HepG2 (cell line): ENCODE data around the gene KCNK6. TPM values are rescaled to one million over a fixed set of nuclear protein-coding genes. Genes with fewer than 3 reads are reported as not detected.

Source experiments
- ATAC-seq: fragments of 200-7000 bp; cut with Tn5 transposase; 3 replicates; pipeline ENCODE4 v1.9.1; 2020; ENCODE audit warnings: mild to moderate bottlenecking, moderate library complexity
- BruUV-seq: library from RNA; stranded (reverse); fragments of 400-500 nt; replicated peaks from 2 replicates; lab custom pipeline; 2021; lab: Mats Ljungman, UMichigan
- CTCF ChIA-PET: fragments of 300-600 bp; formaldehyde crosslinking; extraction: SDS; loops from one replicate; lab custom pipeline; 2021; ENCODE audit warnings: low total read pairs, inconsistent platforms, low intra/inter-chr PET ratio; lab: Yijun Ruan, JAX
- POLR2A ChIA-PET: fragments of 350-600 bp; sonication (Branson Sonifier 250); formaldehyde crosslinking; loops from one replicate; lab custom pipeline; 2020; ENCODE audit warnings: antibody characterized with exemption, inconsistent platforms; lab: Yijun Ruan, JAX
- DNase-seq: peaks from one replicate; pipeline ENCODE4 v3.0.0-alpha.2; 2015; ENCODE audit warnings: low spot score
- FAIRE-seq: peaks from 3 replicates; lab custom pipeline; 2011; peaks lifted over from hg19 to GRCh38; lab: Jason Lieb, UNC
- H2AFZ ChIP-seq: one replicate; pipeline ENCODE4 v1.6.1; 2011; ENCODE audit warnings: low read length, inconsistent platforms
- H3K27ac ChIP-seq: fragments of 300-600 bp; 3 replicates; pipeline ENCODE4 v1.8.0; 2011; ENCODE audit warnings: mixed run types, mild to moderate bottlenecking, mixed read lengths, low read length, inconsistent platforms; ENCODE audit not compliant: insufficient read depth; ENCODE audit errors: extremely low read length
- H3K27me3 ChIP-seq, 2 experiments: fragments of 200-600 bp in 1 of 2; 2 replicates in 1 of 2; 3 replicates in 1 of 2; pipeline versions ENCODE4 v1.6.0 to v1.8.0; 2011; ENCODE audit warnings: low read length in 2 of 2, mild to moderate bottlenecking in 2 of 2, moderate library complexity in 2 of 2, inconsistent platforms in 1 of 2; ENCODE audit not compliant: insufficient read depth in 2 of 2, control insufficient read depth in 1 of 2
- H3K36me3 ChIP-seq, 2 experiments: fragments of 200-600 bp in 1 of 2; replicated peaks in 1 of 2; 2 replicates in 1 of 2; 3 replicates in 1 of 2; pipeline versions ENCODE4 v1.5.1 to v1.8.0; 2011; ENCODE audit warnings: low read length in 2 of 2, inconsistent platforms in 1 of 2; ENCODE audit not compliant: insufficient read depth in 2 of 2, control insufficient read depth in 1 of 2
- H3K4me1 ChIP-seq: 2 replicates; pipeline ENCODE4 v1.5.1; 2012; ENCODE audit warnings: low read length, inconsistent platforms; ENCODE audit not compliant: insufficient read depth
- H3K4me2 ChIP-seq: 2 replicates; pipeline ENCODE4 v1.6.0; 2011; ENCODE audit warnings: low read depth, low read length, inconsistent platforms
- H3K4me3 ChIP-seq, 3 experiments: fragments of 200-600 bp in 1 of 3; sonication (generic), shearing (Covaris generic) in 1 of 3; replicated peaks in 1 of 3; 2 replicates each; pipeline ENCODE4 v1.5.1; 2011 to 2016; ENCODE audit warnings: low read length in 3 of 3, inconsistent platforms in 2 of 3, low read depth in 2 of 3, mild to moderate bottlenecking in 2 of 3, control low read depth in 1 of 3, mixed read lengths in 1 of 3; ENCODE audit not compliant: insufficient read depth in 1 of 3
- H3K79me2 ChIP-seq: one replicate; pipeline ENCODE4 v1.6.1; 2011; ENCODE audit warnings: low read length, inconsistent platforms; ENCODE audit not compliant: insufficient read depth
- H3K9ac ChIP-seq: 2 replicates; pipeline ENCODE4 v1.6.0; 2011; ENCODE audit warnings: mild to moderate bottlenecking, low read depth, low read length, inconsistent platforms; ENCODE audit not compliant: insufficient read depth
- H3K9me3 ChIP-seq: 2 replicates; pipeline ENCODE4 v1.5.1; 2012; ENCODE audit warnings: mild to moderate bottlenecking, low read length
- H4K20me1 ChIP-seq: 2 replicates; pipeline ENCODE4 v1.6.0; 2011; ENCODE audit warnings: inconsistent platforms, mild to moderate bottlenecking, low read length, moderate library complexity; ENCODE audit not compliant: insufficient read depth
- BORCS8-MEF2B ChIP-seq: sonication (generic); formaldehyde crosslinking; IDR thresholded peaks from 2 replicates; pipeline ENCODE4 v1.8.0; 2022; ENCODE audit warnings: mild to moderate bottlenecking, missing genetic modification reagents
- GABPB1 ChIP-seq: IDR thresholded peaks from 2 replicates; pipeline ENCODE4 v1.6.1; 2016; ENCODE audit warnings: mild to moderate bottlenecking, missing genetic modification reagents, moderate library complexity, missing compliant biosample characterization
- GATA4 ChIP-seq: sonication (generic); IDR thresholded peaks from 2 replicates; pipeline ENCODE4 v1.6.1; 2016; ENCODE audit warnings: antibody characterized with exemption, low read depth, borderline replicate concordance
- KAT7 ChIP-seq: IDR thresholded peaks from 2 replicates; pipeline ENCODE4 v1.6.1; 2018; ENCODE audit warnings: borderline replicate concordance, missing compliant biosample characterization
- LBX2 ChIP-seq: sonication (generic); formaldehyde crosslinking; IDR thresholded peaks from 2 replicates; pipeline ENCODE4 v1.5.0; 2020; ENCODE audit warnings: missing genetic modification reagents, mild to moderate bottlenecking, borderline replicate concordance
- MBNL3 ChIP-seq: fragments of 250-450 bp; sonication (Bioruptor Pico); conservative IDR thresholded peaks from 2 replicates; pipeline ENCODE4 v1.8.0; 2022; ENCODE audit warnings: mild to moderate bottlenecking, inconsistent platforms
- PATZ1 ChIP-seq: sonication (generic); formaldehyde crosslinking; IDR thresholded peaks from 2 replicates; pipeline ENCODE4 v1.4.0; 2020; ENCODE audit warnings: missing genetic modification reagents
- STAG1 ChIP-seq: sonication (generic); formaldehyde crosslinking; IDR thresholded peaks from 2 replicates; pipeline ENCODE4 v1.4.0; 2020; ENCODE audit warnings: missing genetic modification reagents
- TBX2 ChIP-seq: sonication (generic); formaldehyde crosslinking; IDR thresholded peaks from 2 replicates; pipeline ENCODE4 v1.5.0; 2020; ENCODE audit warnings: missing genetic modification reagents, mild to moderate bottlenecking, borderline replicate concordance
- TRIM22 ChIP-seq: fragments of 450-650 bp; IDR thresholded peaks from 2 replicates; pipeline ENCODE4 v1.6.1; 2017
- XBP1 ChIP-seq: sonication (generic); formaldehyde crosslinking; IDR thresholded peaks from 2 replicates; pipeline ENCODE4 v1.5.0; 2020; ENCODE audit warnings: missing genetic modification reagents
- ZFP82 ChIP-seq: sonication (generic); formaldehyde crosslinking; IDR thresholded peaks from 2 replicates; pipeline ENCODE4 v1.5.1; 2020; ENCODE audit warnings: mild to moderate bottlenecking, missing genetic modification reagents, borderline replicate concordance
- ZNF501 ChIP-seq: sonication (generic); formaldehyde crosslinking; IDR thresholded peaks from 2 replicates; pipeline ENCODE4 v1.5.1; 2020; ENCODE audit warnings: mild to moderate bottlenecking, moderate library complexity, missing genetic modification reagents
- ZNF780A ChIP-seq: sonication (generic); formaldehyde crosslinking; IDR thresholded peaks from 2 replicates; pipeline ENCODE4 v1.8.0; 2022; ENCODE audit warnings: mild to moderate bottlenecking, missing genetic modification reagents, moderate library complexity
- whole genome bisulfite sequencing: methylation state at CpG from one replicate; pipeline ENCODE4 v1.1.6; 2017; ENCODE audit warnings: low lambda C conversion rate; 5-methylcytosine and 5-hydroxymethylcytosine counted together
- in situ Hi-C: cut with HindIII; loops from 2 replicates; pipeline ENCODE4 v1.10.0; 2017; ENCODE audit warnings: low pct_unique_long_range_greater_than_20kb; ENCODE audit not compliant: extremely low pct_ligation_motif_present
- intact Hi-C: fragments of 100-400 bp; cut with micrococcal nuclease; formaldehyde crosslinking; loops from one replicate; pipeline ENCODE4 v1.10.0; 2022; ENCODE audit not compliant: unreplicated experiment
- polyA plus RNA-seq, 8 experiments: library from polyadenylated mRNA; depleted of rRNA in 3 of 8; stranded (reverse) in 7 of 8; unstranded in 1 of 8; fragments of >200 nt; fragmentation: Illumina TruSeq in 4 of 8; extraction: Trizol in 4 of 8; gene quantifications; 2 replicates each; pipeline versions ENCODE4 v1.2.1 to v1.2.3, GENCODE V29; 2011 to 2016; ENCODE audit warnings: low read depth in 4 of 8, missing spikeins in 1 of 8, mixed read lengths in 1 of 8; ENCODE audit not compliant: insufficient read depth in 1 of 8
- total RNA-seq, 5 experiments: library from RNA; depleted of rRNA; stranded (reverse); fragments of >200 nt; fragmentation: Illumina TruSeq; extraction: Trizol; gene quantifications; 2 replicates each; pipeline ENCODE4 v1.2.3, GENCODE V29; 2016; ENCODE audit warnings: low read depth in 1 of 5

Gene KCNK6
- total and polyA plus RNA-seq, 2 of the 13 experiments (the other 11 are each of a cell fraction or from before 2014, with no cell fraction given) = 0.03 TPM; not detected in 1

GRCh38 chr19:38291855-38292254 lies 27.8 kb upstream of the KCNK6 start (continued):
- TF ChIP-seq TRIM22 (no peak), STAG1 (0 out of 2 replicates have a peak, but pooled peaks have one; percentile 4)

DNA sequence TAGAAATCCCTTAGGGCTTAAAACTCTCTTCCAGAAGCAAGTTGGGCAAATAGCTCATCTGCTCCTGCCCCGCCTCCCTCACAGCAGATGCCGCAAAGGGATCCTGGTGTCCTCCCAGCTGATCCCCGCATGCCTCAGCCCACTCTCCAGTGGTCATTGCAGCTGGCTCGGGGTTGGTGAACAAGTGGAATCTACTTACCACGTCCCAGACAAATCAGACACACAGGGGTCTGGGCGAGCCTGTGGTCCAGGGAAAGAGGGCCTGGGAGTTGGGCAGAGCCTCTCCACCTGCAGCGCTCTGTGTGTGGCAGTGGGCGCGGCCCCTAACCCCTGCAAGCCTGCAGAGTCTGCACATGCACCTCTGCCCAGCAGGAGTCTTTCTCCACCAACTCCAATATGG lies 26.4 kb upstream of the KCNK6 start:
- ChIA-PET CTCF (no interaction called here), POLR2A (interaction anchor here (0.8 kb wide), 1 partner anchor 11 kb away, joined by 3 read pairs; the partner anchor contains the start of gene C19orf33)
- TF ChIP-seq ZNF501 (no peak), XBP1 (CRISPR knock-in tag) (no peak)
- FAIRE-seq = no peak
- in situ Hi-C loops (no loop called here), intact Hi-C loops (no loop called here)
- H3K4me2 ChIP-seq = no peak overlapping the region
- no peak overlapping the region for H3K27ac ChIP-seq
- peaks cover 7% of the 10 kb centered on the region for H3K4me1 ChIP-seq
- H4K20me1 ChIP-seq = no peaks in the 10 kb centered on the region
- no peak overlapping the region for H3K9ac ChIP-seq
- DNase-seq = no peak
- no TSS peak for BruUV-seq
- 63% methylated on average over 8 of the region's 9 CpGs for WGBS
- H3K27me3 ChIP-seq = peaks cover 3 to 30% of the 10 kb centered on the region in 2 experiments; a peak in 4 of 5 replicates
- no peak for ATAC-seq
- H3K4me3 ChIP-seq = no peak overlapping the region
- no peak overlapping the region for H2AFZ ChIP-seq
- no peaks in the 10 kb centered on the region for H3K9me3 ChIP-seq
- H3K79me2 ChIP-seq = no peaks in the 10 kb centered on the region
- H3K36me3 ChIP-seq = no peaks in the 10 kb centered on the region

- H2AFZ ChIP-seq = no peak overlapping the region
- 20% methylated on average over 8 of the region's 8 CpGs for WGBS
- no peak overlapping the region for H3K9ac ChIP-seq
- TF ChIP-seq TBX2 (CRISPR knock-in tag) = no peak
- no peak for TF ChIP-seq KAT7 (CRISPR knock-in tag)
- no peak for TF ChIP-seq LBX2 (CRISPR knock-in tag)
- TF ChIP-seq GATA4 = no peak
- TF ChIP-seq ZFP82 = no peak
- TF ChIP-seq BORCS8-MEF2B (CRISPR knock-in tag) = no peak
- no peak for TF ChIP-seq GABPB1
- TF ChIP-seq PATZ1 = no peak
- TF ChIP-seq ZNF780A (CRISPR knock-in tag) = no peak
- TF ChIP-seq MBNL3 (CRISPR knock-in tag) = no peak
- H3K4me2 ChIP-seq = no peak overlapping the region
- no peak for FAIRE-seq
- no peak overlapping the region for H3K27ac ChIP-seq
- no peaks in the 10 kb centered on the region for H4K20me1 ChIP-seq
- no peak for ATAC-seq
- H3K4me1 ChIP-seq = peaks cover 15% of the 10 kb centered on the region
- H3K27me3 ChIP-seq = peaks cover 0 to 38% of the 10 kb centered on the region in 2 experiments; a peak in 4 of 5 replicates
- no peak overlapping the region for H3K4me3 ChIP-seq
- no TSS peak for BruUV-seq
- CTCF ChIA-PET = no interaction called here
- intact Hi-C loops = no loop called here
- H3K9me3 ChIP-seq = no peaks in the 10 kb centered on the region
- in situ Hi-C loops = no loop called here
- POLR2A ChIA-PET = no interaction called here
- no peak for DNase-seq
- H3K79me2 ChIP-seq = no peaks in the 10 kb centered on the region
- no peaks in the 10 kb centered on the region for H3K36me3 ChIP-seq
Observed at GRCh38 chr19:38294090-38294489, 25.6 kb upstream of the KCNK6 start.
